Measurements from ENCODE around the gene TLL1.

GRCh38 chr4:165994701-165995100 is 121.7 kb downstream of the TLL1 start:
- TF ChIP-seq CTCF (IDR thresholded peaks at IDR 0.05; ENCODE audit: low read depth, low read length) (no peak), EZH2phosphoT487 (IDR thresholded peaks at IDR 0.05; ENCODE audit: low read depth) (no peak)
